Measurements from ENCODE around the gene NPIPB9. TPM values are rescaled to one million over a fixed set of nuclear protein-coding genes. Genes with fewer than 3 reads are reported as not detected.
"Not testable (repeated sequence)": the region's sequence is repeated elsewhere in the genome, so short reads cannot be mapped to it uniquely, and the experiment has no call there.

Gene NPIPB9
- total RNA-seq = 1 to 10 TPM; 1.7 to 2.7 TPM

- POLR2A ChIA-PET = not testable (repeated sequence)
Measured at GRCh38 chr16:28751487-28751886, at the start of gene NPIPB9. TSS of gene NPIPB9 (plus strand) at chr16:28751787.

GRCh38 chr16:28704246-28704645, 47.3 kb upstream of the NPIPB9 start:
- POLR2A ChIA-PET; H3K4me3 Mint-ChIP-seq; H3K4me1 Mint-ChIP-seq; H3K36me3 Mint-ChIP-seq (ENCODE audit: low read depth); H3K9me3 Mint-ChIP-seq; CTCF ChIA-PET; DNase-seq; H3K27me3 Mint-ChIP-seq; H3K27ac Mint-ChIP-seq: not testable (repeated sequence)

More at GRCh38 chr16:28751487-28751886, at the start of gene NPIPB9:
- DNase-seq; CTCF ChIA-PET; H3K9me3 Mint-ChIP-seq; H3K27me3 Mint-ChIP-seq; H3K36me3 Mint-ChIP-seq (ENCODE audit: low read depth); H3K4me1 Mint-ChIP-seq; H3K4me3 Mint-ChIP-seq; H3K27ac Mint-ChIP-seq: not testable (repeated sequence)

- H3K9me3 Mint-ChIP-seq; H3K27me3 Mint-ChIP-seq; POLR2A ChIA-PET; H3K27ac Mint-ChIP-seq; H3K4me1 Mint-ChIP-seq; CTCF ChIA-PET; DNase-seq; H3K36me3 Mint-ChIP-seq (ENCODE audit: low read depth); H3K4me3 Mint-ChIP-seq: not testable (repeated sequence)
Measured at GRCh38 chr16:28711220-28712083, 40.1 kb upstream of the NPIPB9 start, which contains the start of gene EIF3C. TSS of gene EIF3C (plus strand) at chr16:28711464. CDS start at chr16:28711687, 223 bp downstream.

GRCh38 chr16:28722852-28723650, 28.5 kb upstream of the NPIPB9 start:
- H3K27me3 Mint-ChIP-seq; DNase-seq; CTCF ChIA-PET; H3K4me1 Mint-ChIP-seq; H3K27ac Mint-ChIP-seq; H3K4me3 Mint-ChIP-seq; H3K36me3 Mint-ChIP-seq (ENCODE audit: low read depth); H3K9me3 Mint-ChIP-seq; POLR2A ChIA-PET: not testable (repeated sequence)

GRCh38 chr16:28731253-28731652, 20.3 kb upstream of the NPIPB9 start:
- H3K4me3 Mint-ChIP-seq; DNase-seq; H3K9me3 Mint-ChIP-seq; POLR2A ChIA-PET; H3K27ac Mint-ChIP-seq; H3K4me1 Mint-ChIP-seq; H3K36me3 Mint-ChIP-seq (ENCODE audit: low read depth); CTCF ChIA-PET; H3K27me3 Mint-ChIP-seq: not testable (repeated sequence)

GRCh38 chr16:28732455-28733124, 19.0 kb upstream of the NPIPB9 start:
- H3K9me3 Mint-ChIP-seq; H3K27ac Mint-ChIP-seq; CTCF ChIA-PET; DNase-seq; H3K27me3 Mint-ChIP-seq; H3K4me3 Mint-ChIP-seq; H3K36me3 Mint-ChIP-seq (ENCODE audit: low read depth); H3K4me1 Mint-ChIP-seq; POLR2A ChIA-PET: not testable (repeated sequence)

GRCh38 chr16:28739787-28740186, 11.8 kb upstream of the NPIPB9 start:
- CTCF ChIA-PET; DNase-seq; H3K27ac Mint-ChIP-seq; H3K9me3 Mint-ChIP-seq; H3K4me3 Mint-ChIP-seq; H3K27me3 Mint-ChIP-seq; H3K36me3 Mint-ChIP-seq (ENCODE audit: low read depth); H3K4me1 Mint-ChIP-seq; POLR2A ChIA-PET: not testable (repeated sequence)

- H3K27ac Mint-ChIP-seq; CTCF ChIA-PET; H3K36me3 Mint-ChIP-seq (ENCODE audit: low read depth); H3K4me1 Mint-ChIP-seq; H3K27me3 Mint-ChIP-seq; DNase-seq; H3K4me3 Mint-ChIP-seq; POLR2A ChIA-PET; H3K9me3 Mint-ChIP-seq: not testable (repeated sequence)
Measured at GRCh38 chr16:28740631-28741030, 11.0 kb upstream of the NPIPB9 start.

GRCh38 chr16:28741295-28741694, 10.3 kb upstream of the NPIPB9 start:
- H3K27ac Mint-ChIP-seq; DNase-seq; H3K4me1 Mint-ChIP-seq; CTCF ChIA-PET; H3K27me3 Mint-ChIP-seq; H3K4me3 Mint-ChIP-seq; POLR2A ChIA-PET; H3K36me3 Mint-ChIP-seq (ENCODE audit: low read depth); H3K9me3 Mint-ChIP-seq: not testable (repeated sequence)

GRCh38 chr16:28746618-28747350, 4.8 kb upstream of the NPIPB9 start:
- H3K4me1 Mint-ChIP-seq; H3K9me3 Mint-ChIP-seq; H3K27ac Mint-ChIP-seq; DNase-seq; CTCF ChIA-PET; H3K36me3 Mint-ChIP-seq (ENCODE audit: low read depth); POLR2A ChIA-PET; H3K4me3 Mint-ChIP-seq; H3K27me3 Mint-ChIP-seq: not testable (repeated sequence)

- H3K4me1 Mint-ChIP-seq; H3K9me3 Mint-ChIP-seq; H3K36me3 Mint-ChIP-seq (ENCODE audit: low read depth); H3K27ac Mint-ChIP-seq; H3K27me3 Mint-ChIP-seq; CTCF ChIA-PET; POLR2A ChIA-PET; H3K4me3 Mint-ChIP-seq: not testable (repeated sequence)
- peak; percentile 57 for DNase-seq
Measured at GRCh38 chr16:28749997-28750465, 1.6 kb upstream of the NPIPB9 start.

- DNase-seq; H3K27ac Mint-ChIP-seq; H3K4me3 Mint-ChIP-seq; H3K9me3 Mint-ChIP-seq; H3K27me3 Mint-ChIP-seq; H3K36me3 Mint-ChIP-seq (ENCODE audit: low read depth); POLR2A ChIA-PET; H3K4me1 Mint-ChIP-seq; CTCF ChIA-PET: not testable (repeated sequence)
Measured at GRCh38 chr16:28750469-28751067, 1.0 kb upstream of the NPIPB9 start.

GRCh38 chr16:28781697-28782096, 30.1 kb downstream of the NPIPB9 start:
- H3K4me3 Mint-ChIP-seq; H3K27me3 Mint-ChIP-seq; H3K27ac Mint-ChIP-seq; H3K9me3 Mint-ChIP-seq; H3K36me3 Mint-ChIP-seq (ENCODE audit: low read depth); H3K4me1 Mint-ChIP-seq; POLR2A ChIA-PET; CTCF ChIA-PET; DNase-seq: not testable (repeated sequence)

Measured in activated CD4-positive, alpha-beta memory T cell treated with anti-CD3 and anti-CD28 coated beads, Interleukin-2, amount 10 ng/mL, durations not matched to agents 7 days and 5 days (primary cell).